Retinal pigment epithelial cell (primary cell): ENCODE measurements around the gene LIX1L.

Experiments used
- DNase-seq: peaks from one replicate; pipeline ENCODE4 v3.0.0-alpha.2; 2010; ENCODE audit warnings: low read depth
- H3K4me3 ChIP-seq: 2 replicates; pipeline ENCODE4 v1.5.1; 2011; ENCODE audit warnings: mild to moderate bottlenecking, low read length, control low read depth, moderate library complexity
- TF ChIP-seq, protein P1 (sequence below): conservative IDR thresholded peaks from 2 replicates; pipeline ENCODE4 v1.5.1; 2011; ENCODE audit warnings: low read depth, low read length, control low read depth, inconsistent platforms

LIX1L gene

DNA sequence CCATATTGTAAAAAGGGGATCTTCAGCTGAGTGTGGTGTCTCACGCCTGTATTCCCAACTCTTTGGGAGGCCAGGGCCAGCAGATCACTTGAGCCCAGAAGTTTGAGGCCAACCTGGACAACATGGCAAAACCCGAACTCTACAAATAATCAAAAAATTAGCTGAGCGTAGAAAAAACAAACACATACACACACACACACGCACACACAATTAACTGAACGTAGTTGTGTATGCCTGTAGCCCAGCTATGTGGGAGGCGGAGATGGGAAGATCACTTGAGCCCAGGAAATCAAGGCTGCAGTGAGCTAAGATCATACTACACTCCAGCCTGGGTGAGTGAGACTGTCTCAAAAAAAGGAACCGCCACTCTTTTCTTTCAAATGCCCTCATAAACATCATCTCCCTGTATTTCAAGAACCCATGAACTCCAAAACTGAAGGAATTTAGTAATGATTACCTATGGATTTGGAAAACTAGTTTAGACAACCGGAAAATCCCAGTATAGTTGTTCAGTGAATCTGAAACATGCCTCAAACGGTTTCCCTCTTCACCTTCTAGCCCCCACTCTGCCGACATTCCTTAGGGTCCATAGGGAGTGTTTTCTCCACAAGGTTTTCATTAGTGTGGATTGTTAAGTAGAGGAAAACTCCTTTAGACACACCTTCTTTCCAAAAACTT, 34.1 kb upstream of the LIX1L start:
- no peak for DNase-seq
- no peak overlapping the region for H3K4me3 ChIP-seq
- TF ChIP-seq, protein P1, sequence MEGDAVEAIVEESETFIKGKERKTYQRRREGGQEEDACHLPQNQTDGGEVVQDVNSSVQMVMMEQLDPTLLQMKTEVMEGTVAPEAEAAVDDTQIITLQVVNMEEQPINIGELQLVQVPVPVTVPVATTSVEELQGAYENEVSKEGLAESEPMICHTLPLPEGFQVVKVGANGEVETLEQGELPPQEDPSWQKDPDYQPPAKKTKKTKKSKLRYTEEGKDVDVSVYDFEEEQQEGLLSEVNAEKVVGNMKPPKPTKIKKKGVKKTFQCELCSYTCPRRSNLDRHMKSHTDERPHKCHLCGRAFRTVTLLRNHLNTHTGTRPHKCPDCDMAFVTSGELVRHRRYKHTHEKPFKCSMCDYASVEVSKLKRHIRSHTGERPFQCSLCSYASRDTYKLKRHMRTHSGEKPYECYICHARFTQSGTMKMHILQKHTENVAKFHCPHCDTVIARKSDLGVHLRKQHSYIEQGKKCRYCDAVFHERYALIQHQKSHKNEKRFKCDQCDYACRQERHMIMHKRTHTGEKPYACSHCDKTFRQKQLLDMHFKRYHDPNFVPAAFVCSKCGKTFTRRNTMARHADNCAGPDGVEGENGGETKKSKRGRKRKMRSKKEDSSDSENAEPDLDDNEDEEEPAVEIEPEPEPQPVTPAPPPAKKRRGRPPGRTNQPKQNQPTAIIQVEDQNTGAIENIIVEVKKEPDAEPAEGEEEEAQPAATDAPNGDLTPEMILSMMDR, result no peak

DNA sequence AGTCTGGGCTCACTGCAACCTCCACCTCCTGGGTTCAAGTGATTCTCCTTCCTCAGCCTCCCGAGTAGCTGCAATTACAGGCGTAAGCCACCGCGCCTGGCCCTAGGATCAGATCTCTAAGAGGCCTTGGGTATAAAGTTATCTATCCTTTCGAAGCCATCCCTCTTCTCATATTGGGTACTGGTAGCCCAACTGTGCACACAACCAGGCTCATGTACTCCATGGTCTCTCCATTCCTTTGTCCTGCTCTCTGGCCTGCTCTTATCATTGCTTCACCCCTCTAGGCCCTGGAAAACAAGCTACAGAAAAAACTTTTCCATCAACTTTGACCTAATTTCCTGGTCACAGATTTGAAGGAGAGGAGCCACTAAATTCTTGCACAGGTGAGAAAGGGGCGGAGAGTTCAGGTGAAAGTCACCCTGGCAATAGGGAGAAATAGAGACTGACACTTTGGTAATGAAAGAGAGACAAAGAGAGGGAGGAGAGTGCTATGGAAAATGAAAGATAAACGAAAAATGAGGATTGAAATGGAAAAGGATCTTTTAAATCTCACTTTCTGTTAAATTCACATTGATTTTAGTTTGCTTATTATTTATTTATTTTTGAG, 32.5 kb upstream of the LIX1L start:
- no peak overlapping the region for H3K4me3 ChIP-seq
- TF ChIP-seq, protein P1, result no peak
- DNase-seq, result no peak

DNA sequence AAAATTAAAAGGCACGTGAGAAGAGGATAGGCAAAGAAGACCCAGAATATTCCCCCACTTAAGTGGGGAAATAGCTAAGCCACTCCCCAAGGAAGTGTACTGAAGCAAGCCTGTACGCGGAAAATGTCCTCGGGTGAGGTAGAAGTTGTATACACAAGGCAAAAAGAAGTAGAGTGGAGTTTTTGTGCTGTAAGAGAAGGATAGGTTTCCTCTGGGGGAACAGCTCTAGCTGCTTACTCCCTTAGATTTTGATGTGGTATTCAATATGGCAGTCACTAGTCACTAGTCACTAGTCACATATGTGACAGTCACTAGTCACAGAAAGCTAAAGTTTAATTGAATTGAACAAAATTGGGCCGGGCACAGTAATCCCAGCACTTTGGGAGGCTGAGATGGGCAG, 31.0 kb upstream of the LIX1L start:
- TF ChIP-seq, protein P1, result no peak
- H3K4me3 ChIP-seq, result no peak overlapping the region
- no peak for DNase-seq

DNA sequence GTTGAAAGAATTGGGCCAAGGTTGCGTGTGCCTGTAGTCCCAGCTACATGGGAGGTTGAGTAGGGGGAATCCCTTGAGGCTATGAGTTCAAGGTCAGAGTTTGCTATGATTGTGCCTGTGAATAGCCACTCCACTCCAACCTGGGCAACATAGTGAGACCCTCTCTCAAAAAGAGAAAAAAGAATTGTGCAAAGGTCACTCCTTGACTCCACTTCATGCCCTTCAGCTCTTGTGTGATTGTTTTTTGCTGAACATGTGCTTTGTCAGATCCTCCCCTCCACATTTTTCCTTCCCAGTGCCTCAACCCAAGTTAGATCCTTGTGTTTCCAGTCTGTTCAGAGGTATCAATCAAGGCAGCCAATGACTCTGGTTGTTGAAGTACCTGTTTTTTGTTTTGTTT, 30.1 kb upstream of the LIX1L start:
- no peak overlapping the region for H3K4me3 ChIP-seq
- DNase-seq, result no peak
- TF ChIP-seq, protein P1, result no peak

DNA sequence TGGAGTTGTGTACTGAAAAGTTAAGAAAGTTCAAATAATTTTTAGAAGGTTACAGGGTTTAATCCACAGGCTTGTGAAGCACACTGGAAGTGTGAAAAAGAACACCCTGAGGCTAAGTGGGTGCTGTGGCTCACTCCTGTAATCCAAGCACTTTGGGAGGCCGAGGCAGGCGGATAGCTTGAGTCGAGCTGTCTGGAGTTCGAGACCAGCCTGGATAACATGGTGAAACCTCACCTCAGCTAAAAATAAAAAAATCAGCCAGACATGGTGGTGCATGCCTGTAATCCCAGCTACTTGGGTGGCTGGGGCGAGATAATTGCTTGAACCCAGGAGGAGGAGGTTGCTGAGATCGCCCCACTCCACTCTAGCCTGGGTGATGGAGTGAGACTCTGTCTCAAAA, 28.7 kb upstream of the LIX1L start:
- TF ChIP-seq, protein P1, result no peak
- DNase-seq, result no peak
- no peak overlapping the region for H3K4me3 ChIP-seq

DNA sequence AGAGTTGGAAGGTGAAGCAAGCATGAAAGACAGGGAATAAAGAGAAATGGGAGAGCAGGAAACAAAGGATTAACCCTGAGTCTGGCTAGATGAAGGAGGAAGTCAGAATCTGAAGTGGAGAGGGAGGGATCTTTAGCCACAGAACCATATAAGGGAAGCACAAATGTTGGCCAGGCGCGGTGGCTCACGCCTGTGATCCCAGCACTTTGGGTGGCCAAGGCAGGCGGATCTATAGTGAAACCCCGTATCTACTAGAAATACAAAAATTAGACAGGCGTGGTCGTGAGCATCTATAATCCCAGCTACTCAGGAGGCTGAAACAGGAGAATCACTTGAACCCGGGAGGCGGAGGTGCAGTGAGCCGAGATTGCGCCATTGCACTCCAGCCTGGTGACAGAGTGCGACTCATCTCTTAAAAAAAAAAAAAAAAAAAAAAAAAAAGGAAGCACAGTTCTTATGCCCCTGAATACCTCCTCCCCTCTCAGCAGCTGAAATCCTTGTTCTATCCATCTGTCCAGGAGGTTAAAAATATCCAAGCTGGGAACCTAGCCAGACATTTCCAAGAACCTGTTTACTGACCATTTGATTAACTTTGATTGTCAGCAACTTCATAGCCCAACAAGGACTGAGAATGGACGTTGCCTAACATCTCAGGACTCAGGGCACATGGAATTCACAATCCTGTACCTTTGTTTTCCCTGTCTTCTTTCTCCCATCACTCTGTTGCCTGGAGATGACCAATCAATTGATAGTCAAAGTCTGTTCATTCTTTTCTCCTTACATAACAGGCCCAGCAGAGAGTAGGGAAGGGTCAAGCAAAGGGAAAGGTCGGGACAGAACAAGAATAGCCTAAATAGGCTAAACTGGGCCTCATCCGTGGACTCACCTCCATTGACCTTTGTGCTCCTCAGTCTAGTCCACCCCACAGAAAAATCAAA, 28.0 kb upstream of the LIX1L start:
- DNase-seq, result peak; percentile 62
- TF ChIP-seq, protein P1, result no peak
- no peak overlapping the region for H3K4me3 ChIP-seq

DNA sequence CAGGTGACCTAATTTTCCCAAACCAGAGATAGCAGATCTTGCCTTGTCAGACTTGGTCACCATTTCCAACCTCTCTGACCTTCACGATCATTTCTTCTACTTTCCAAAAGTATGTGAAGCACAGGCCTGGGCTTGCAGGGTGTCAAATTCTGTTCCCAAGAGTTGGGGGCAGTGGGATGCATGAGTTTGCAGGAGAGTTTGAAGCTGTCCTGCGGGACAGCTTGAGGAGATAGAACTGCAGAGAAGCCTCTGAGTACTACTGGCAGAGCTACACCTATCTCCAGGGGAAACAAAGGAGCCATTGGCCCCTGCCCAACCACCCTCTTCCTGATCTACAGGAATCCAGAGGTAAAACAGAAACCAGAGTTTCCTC, 27.3 kb upstream of the LIX1L start:
- H3K4me3 ChIP-seq, result no peak overlapping the region
- TF ChIP-seq, protein P1, result no peak

More for the DNA sequence above, 27.3 kb upstream of the LIX1L start:
- DNase-seq, result no peak
